ENCODE measurements around the gene ZBTB8A. TPM values are rescaled to one million over a fixed set of nuclear protein-coding genes. Genes with fewer than 3 reads are reported as not detected.
"Not testable (repeated sequence)": the region's sequence is repeated elsewhere in the genome, so short reads cannot be mapped to it uniquely, and the experiment has no call there.

ZBTB8A gene
- polyA plus RNA-seq, 3 donors, result 0.08 TPM; not detected in 2

- Mint-ChIP-seq H3K27me3 (ENCODE audit: low read depth in 3 of 3) (peaks cover 0 to under 1% (median 0%) of the 10 kb centered on the region in 3 donors), H3K4me3 (no peak overlapping the region), H3K9me3 (peaks cover 0 to 5% (median 0%) of the 10 kb centered on the region in 7 donors), H3K27ac (no peak overlapping the region), H3K36me3 (peaks cover 59 to 82% of the 10 kb centered on the region in 2 donors), H3K4me1 (peaks cover 16% of the 10 kb centered on the region)
- intact Hi-C loops (cut with micrococcal nuclease), result no loop called here
- 100% methylated on average over 1 of the region's 1 CpG for WGBS (ENCODE audit: insufficient coverage)
- H3K36me3 ChIP-seq (replicated peaks in 1 of 2; ENCODE audit: control insufficient read depth in 1 of 2, insufficient read depth in 2 of 2, low read length in 2 of 2), result peaks cover 38 to 78% of the 10 kb centered on the region in 2 donors
- no peaks in the 10 kb centered on the region for H3K4me1 ChIP-seq (ENCODE audit: control insufficient read depth in 1 of 2, insufficient read depth in 2 of 2, low read length in 2 of 2)
- H2AFZ ChIP-seq (ENCODE audit: insufficient read depth, low read depth, low read length, poor library complexity, severe bottlenecking), result no peak overlapping the region
- H4K20me1 ChIP-seq (ENCODE audit: insufficient read depth, low read length), result peaks cover 6% of the 10 kb centered on the region
- no peak overlapping the region for H3K4me3 ChIP-seq (replicated peaks in 1 of 3; ENCODE audit: low read depth in 2 of 3, low read length in 3 of 3)
- H3K79me2 ChIP-seq (ENCODE audit: insufficient read depth, low read length), result no peaks in the 10 kb centered on the region
- no peak for TF ChIP-seq CTCF (IDR thresholded peaks at IDR 0.05)
- no peak for DNase-seq
- no peaks in the 10 kb centered on the region for H3K9me3 ChIP-seq (replicated peaks in 1 of 2; ENCODE audit: control insufficient read depth in 1 of 2, insufficient read depth in 1 of 2, low read length in 2 of 2)
- H3K27me3 ChIP-seq (ENCODE audit: control insufficient read depth in 2 of 2, insufficient read depth in 2 of 2, low read length in 2 of 2), result no peaks in the 10 kb centered on the region
- no peak overlapping the region for H3K27ac ChIP-seq (ENCODE audit: low read depth in 1 of 2, low read length in 2 of 2)
- H3K4me2 ChIP-seq (replicated peaks; ENCODE audit: extremely low read depth, low read length, poor library complexity, severe bottlenecking), result no peak overlapping the region
- H3K9ac ChIP-seq (ENCODE audit: insufficient read depth, low read length, poor library complexity, severe bottlenecking), result no peak overlapping the region
Measured at GRCh38 chr1:32626176-32626575, 86.9 kb downstream of the ZBTB8A start.

GRCh38 chr1:32627596-32628162, 88.5 kb downstream of the ZBTB8A start:
- Histone ChIP-seq H3K4me3 (replicated peaks in 1 of 3; ENCODE audit: low read depth in 2 of 3, low read length in 3 of 3) (no peak overlapping the region), H3K4me1 (ENCODE audit: control insufficient read depth in 1 of 2, insufficient read depth in 2 of 2, low read length in 2 of 2) (no peaks in the 10 kb centered on the region), H3K79me2 (ENCODE audit: insufficient read depth, low read length) (no peaks in the 10 kb centered on the region), H3K9me3 (replicated peaks in 1 of 2; ENCODE audit: control insufficient read depth in 1 of 2, insufficient read depth in 1 of 2, low read length in 2 of 2) (no peaks in the 10 kb centered on the region), H3K4me2 (replicated peaks; ENCODE audit: extremely low read depth, low read length, poor library complexity, severe bottlenecking) (no peak overlapping the region), H3K9ac (ENCODE audit: insufficient read depth, low read length, poor library complexity, severe bottlenecking) (no peak overlapping the region), H3K27ac (ENCODE audit: low read depth in 1 of 2, low read length in 2 of 2) (peak overlapping the region in 1 of 2 donors; percentile 32), H4K20me1 (ENCODE audit: insufficient read depth, low read length) (peaks cover 6% of the 10 kb centered on the region), H3K36me3 (replicated peaks in 1 of 2; ENCODE audit: control insufficient read depth in 1 of 2, insufficient read depth in 2 of 2, low read length in 2 of 2) (peaks cover 46 to 77% of the 10 kb centered on the region in 2 donors), H3K27me3 (ENCODE audit: control insufficient read depth in 2 of 2, insufficient read depth in 2 of 2, low read length in 2 of 2) (no peaks in the 10 kb centered on the region), H2AFZ (ENCODE audit: insufficient read depth, low read depth, low read length, poor library complexity, severe bottlenecking) (no peak overlapping the region)
- intact Hi-C loops (cut with micrococcal nuclease), result no loop called here
- Mint-ChIP-seq H3K27me3 (ENCODE audit: low read depth in 3 of 3) (no peaks in the 10 kb centered on the region), H3K36me3 (peaks cover 60 to 83% of the 10 kb centered on the region in 2 donors), H3K4me3 (no peak overlapping the region), H3K9me3 (peaks cover 0 to 5% (median 0%) of the 10 kb centered on the region in 7 donors), H3K4me1 (peaks cover 16% of the 10 kb centered on the region), H3K27ac (peak overlapping the region in 4 of 7 donors; percentile 73 to 78 (median 74))
- 67% methylated on average over 6 of the region's 11 CpGs for WGBS (ENCODE audit: insufficient coverage)
- no peak for TF ChIP-seq CTCF (IDR thresholded peaks at IDR 0.05)
- DNase-seq, result no peak

GRCh38 chr1:32630173-32630572, 90.9 kb downstream of the ZBTB8A start:
- WGBS (ENCODE audit: insufficient coverage), result 100% methylated on average over 3 of the region's 4 CpGs
- H3K4me2 ChIP-seq (replicated peaks; ENCODE audit: extremely low read depth, low read length, poor library complexity, severe bottlenecking); H3K4me1 Mint-ChIP-seq; H2AFZ ChIP-seq (ENCODE audit: insufficient read depth, low read depth, low read length, poor library complexity, severe bottlenecking); H3K27me3 Mint-ChIP-seq (ENCODE audit: low read depth in 3 of 3); H3K9me3 ChIP-seq (replicated peaks in 1 of 2; ENCODE audit: control insufficient read depth in 1 of 2, insufficient read depth in 1 of 2, low read length in 2 of 2); H3K27ac ChIP-seq (ENCODE audit: low read depth in 1 of 2, low read length in 2 of 2); intact Hi-C loops (cut with micrococcal nuclease); H4K20me1 ChIP-seq (ENCODE audit: insufficient read depth, low read length); H3K79me2 ChIP-seq (ENCODE audit: insufficient read depth, low read length); H3K4me1 ChIP-seq (ENCODE audit: control insufficient read depth in 1 of 2, insufficient read depth in 2 of 2, low read length in 2 of 2); H3K9me3 Mint-ChIP-seq; H3K9ac ChIP-seq (ENCODE audit: insufficient read depth, low read length, poor library complexity, severe bottlenecking); H3K27me3 ChIP-seq (ENCODE audit: control insufficient read depth in 2 of 2, insufficient read depth in 2 of 2, low read length in 2 of 2); DNase-seq; H3K4me3 Mint-ChIP-seq; H3K4me3 ChIP-seq (replicated peaks in 1 of 3; ENCODE audit: low read depth in 2 of 3, low read length in 3 of 3): not testable (repeated sequence)
- Mint-ChIP-seq H3K36me3 (peaks cover 62 to 82% of the 10 kb centered on the region in 2 donors), H3K27ac (peak overlapping the region in 1 of 7 donors; percentile 30)
- peaks cover 58 to 86% of the 10 kb centered on the region in 2 donors for H3K36me3 ChIP-seq (replicated peaks in 1 of 2; ENCODE audit: control insufficient read depth in 1 of 2, insufficient read depth in 2 of 2, low read length in 2 of 2)
